Ishikawa (cell line): Measurements from ENCODE around the gene UHRF1.

Source experiments
- FOXM1 ChIP-seq: IDR thresholded peaks from 2 replicates; pipeline ENCODE4 v1.6.1; 2012; ENCODE audit warnings: low read depth, borderline replicate concordance
- YY1 ChIP-seq: IDR thresholded peaks from 2 replicates; pipeline ENCODE4 v1.6.1; 2012; ENCODE audit warnings: low read depth
- TF ChIP-seq, protein P1 (sequence below): IDR thresholded peaks from 2 replicates; pipeline ENCODE4 v1.6.1; 2012; ENCODE audit warnings: low read depth, mild to moderate bottlenecking

DNA sequence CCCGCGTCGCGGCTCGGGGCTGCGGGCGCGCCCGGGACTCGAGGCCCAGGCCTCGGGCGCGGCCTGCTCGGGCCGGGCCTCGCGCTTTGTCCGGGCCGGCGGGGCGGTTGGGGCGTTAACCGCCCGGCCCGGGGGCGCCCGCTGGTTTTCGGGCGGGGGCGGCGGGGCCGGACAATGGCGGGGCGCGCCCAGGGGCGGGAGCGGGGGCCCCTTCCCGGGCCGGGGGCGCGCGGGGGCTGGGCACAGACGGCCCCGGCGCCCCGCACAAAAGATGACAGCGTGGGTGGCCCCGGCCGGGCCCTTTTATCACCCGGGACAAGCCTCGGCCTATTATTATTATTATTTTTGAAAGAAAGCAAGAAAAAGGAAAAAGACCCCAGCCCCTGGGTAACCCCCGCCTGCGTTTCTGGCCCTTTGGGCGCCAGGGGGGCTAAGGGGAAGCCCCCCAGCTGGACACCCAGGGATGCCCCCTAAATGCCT, 60.0 kb downstream of the UHRF1 start:
- TF ChIP-seq YY1 (no peak), FOXM1 (no peak)
- TF ChIP-seq, protein P1, sequence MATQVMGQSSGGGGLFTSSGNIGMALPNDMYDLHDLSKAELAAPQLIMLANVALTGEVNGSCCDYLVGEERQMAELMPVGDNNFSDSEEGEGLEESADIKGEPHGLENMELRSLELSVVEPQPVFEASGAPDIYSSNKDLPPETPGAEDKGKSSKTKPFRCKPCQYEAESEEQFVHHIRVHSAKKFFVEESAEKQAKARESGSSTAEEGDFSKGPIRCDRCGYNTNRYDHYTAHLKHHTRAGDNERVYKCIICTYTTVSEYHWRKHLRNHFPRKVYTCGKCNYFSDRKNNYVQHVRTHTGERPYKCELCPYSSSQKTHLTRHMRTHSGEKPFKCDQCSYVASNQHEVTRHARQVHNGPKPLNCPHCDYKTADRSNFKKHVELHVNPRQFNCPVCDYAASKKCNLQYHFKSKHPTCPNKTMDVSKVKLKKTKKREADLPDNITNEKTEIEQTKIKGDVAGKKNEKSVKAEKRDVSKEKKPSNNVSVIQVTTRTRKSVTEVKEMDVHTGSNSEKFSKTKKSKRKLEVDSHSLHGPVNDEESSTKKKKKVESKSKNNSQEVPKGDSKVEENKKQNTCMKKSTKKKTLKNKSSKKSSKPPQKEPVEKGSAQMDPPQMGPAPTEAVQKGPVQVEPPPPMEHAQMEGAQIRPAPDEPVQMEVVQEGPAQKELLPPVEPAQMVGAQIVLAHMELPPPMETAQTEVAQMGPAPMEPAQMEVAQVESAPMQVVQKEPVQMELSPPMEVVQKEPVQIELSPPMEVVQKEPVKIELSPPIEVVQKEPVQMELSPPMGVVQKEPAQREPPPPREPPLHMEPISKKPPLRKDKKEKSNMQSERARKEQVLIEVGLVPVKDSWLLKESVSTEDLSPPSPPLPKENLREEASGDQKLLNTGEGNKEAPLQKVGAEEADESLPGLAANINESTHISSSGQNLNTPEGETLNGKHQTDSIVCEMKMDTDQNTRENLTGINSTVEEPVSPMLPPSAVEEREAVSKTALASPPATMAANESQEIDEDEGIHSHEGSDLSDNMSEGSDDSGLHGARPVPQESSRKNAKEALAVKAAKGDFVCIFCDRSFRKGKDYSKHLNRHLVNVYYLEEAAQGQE: no peak
